ENCODE data around the gene SESN2.

DNA sequence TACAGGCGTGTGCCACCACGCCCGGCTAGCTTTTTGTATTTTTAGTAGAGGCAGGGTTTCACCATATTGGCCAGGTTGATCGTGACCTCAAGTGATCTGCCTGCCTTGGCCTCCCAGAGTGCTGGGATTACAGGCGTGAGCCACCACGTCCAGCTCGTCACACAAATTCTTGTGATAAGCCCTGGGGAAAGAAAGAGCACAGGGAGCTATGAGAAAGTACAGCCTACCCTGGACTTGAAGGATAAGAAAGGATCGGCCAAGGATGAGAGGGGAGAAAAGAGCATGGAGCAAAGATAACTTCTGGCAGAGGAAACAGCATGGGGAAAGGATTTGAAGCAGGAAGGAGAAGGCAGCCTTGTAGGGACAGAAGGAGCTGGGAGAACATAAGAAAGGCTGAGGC is 29.2 kb downstream of the SESN2 start:
- TF ChIP-seq, protein P1, sequence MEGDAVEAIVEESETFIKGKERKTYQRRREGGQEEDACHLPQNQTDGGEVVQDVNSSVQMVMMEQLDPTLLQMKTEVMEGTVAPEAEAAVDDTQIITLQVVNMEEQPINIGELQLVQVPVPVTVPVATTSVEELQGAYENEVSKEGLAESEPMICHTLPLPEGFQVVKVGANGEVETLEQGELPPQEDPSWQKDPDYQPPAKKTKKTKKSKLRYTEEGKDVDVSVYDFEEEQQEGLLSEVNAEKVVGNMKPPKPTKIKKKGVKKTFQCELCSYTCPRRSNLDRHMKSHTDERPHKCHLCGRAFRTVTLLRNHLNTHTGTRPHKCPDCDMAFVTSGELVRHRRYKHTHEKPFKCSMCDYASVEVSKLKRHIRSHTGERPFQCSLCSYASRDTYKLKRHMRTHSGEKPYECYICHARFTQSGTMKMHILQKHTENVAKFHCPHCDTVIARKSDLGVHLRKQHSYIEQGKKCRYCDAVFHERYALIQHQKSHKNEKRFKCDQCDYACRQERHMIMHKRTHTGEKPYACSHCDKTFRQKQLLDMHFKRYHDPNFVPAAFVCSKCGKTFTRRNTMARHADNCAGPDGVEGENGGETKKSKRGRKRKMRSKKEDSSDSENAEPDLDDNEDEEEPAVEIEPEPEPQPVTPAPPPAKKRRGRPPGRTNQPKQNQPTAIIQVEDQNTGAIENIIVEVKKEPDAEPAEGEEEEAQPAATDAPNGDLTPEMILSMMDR (conservative IDR thresholded peaks at IDR 0.05; ENCODE audit: low read length), result no peak
- TF ChIP-seq EZH2phosphoT487 (IDR thresholded peaks at IDR 0.05; ENCODE audit: borderline replicate concordance), result no peak
